ENCODE results near the gene LIPA. TPM values are rescaled to one million over a fixed set of nuclear protein-coding genes. Genes with fewer than 3 reads are reported as not detected.
"Not testable (repeated sequence)": the region's sequence is repeated elsewhere in the genome, so short reads cannot be mapped to it uniquely, and the experiment has no call there.

The LIPA gene
- total RNA-seq, 1 donor from 2014 or later: 70.2 TPM

DNA sequence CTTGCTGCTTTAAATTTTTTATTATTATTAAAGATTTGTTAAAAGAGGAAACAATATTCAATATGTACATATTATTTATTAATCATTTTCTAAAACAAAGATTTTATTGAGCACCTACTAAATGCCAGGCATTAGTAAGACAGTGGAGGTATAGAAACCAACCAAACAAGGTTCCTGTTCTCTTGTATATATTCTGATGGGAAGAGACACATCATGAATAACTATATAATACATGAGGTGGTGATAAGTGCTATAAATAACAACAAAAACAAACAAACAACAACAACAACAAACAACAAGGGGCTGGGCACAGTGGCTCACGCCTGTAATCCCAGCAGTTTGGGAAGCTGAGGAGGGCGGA is 630 bp upstream of the LIPA start:
- FAIRE-seq: no peak
- H2AFZ ChIP-seq (ENCODE audit: low read depth, low read length): no peak overlapping the region
- Mint-ChIP-seq H3K27me3 (ENCODE audit: low read depth, unreplicated experiment) (no peaks in the 10 kb centered on the region), H3K9me3 (ENCODE audit: unreplicated experiment) (peaks cover 5% of the 10 kb centered on the region), H3K27ac (ENCODE audit: unreplicated experiment) (no peak overlapping the region), H3K4me3 (ENCODE audit: unreplicated experiment) (peak overlapping the region; percentile 34), H3K4me1 (ENCODE audit: low read depth, unreplicated experiment) (peaks cover 4% of the 10 kb centered on the region), H3K36me3 (ENCODE audit: low read depth, unreplicated experiment) (no peaks in the 10 kb centered on the region)
- H4K20me1 ChIP-seq (ENCODE audit: insufficient read depth, low read length): no peaks in the 10 kb centered on the region
- TF ChIP-seq CTCF (IDR thresholded peaks at IDR 0.05; ENCODE audit: insufficient read depth, low read depth, low read length): no peak
- TF ChIP-seq EZH2 (IDR thresholded peaks at IDR 0.05; ENCODE audit: insufficient read depth, low read length): no peak
- H3K27ac ChIP-seq (ENCODE audit: low read depth, low read length): no peak overlapping the region
- H3K4me3 ChIP-seq (ENCODE audit: insufficient read depth, low read depth, low read length): peak overlapping the region; percentile 79
- peaks cover 5% of the 10 kb centered on the region for H3K27me3 ChIP-seq (ENCODE audit: insufficient read depth, low read length)
- H3K4me1 ChIP-seq (ENCODE audit: insufficient read depth, low read length): peaks cover 5% of the 10 kb centered on the region
- H3K9me3 ChIP-seq (ENCODE audit: insufficient read depth, low read depth, low read length): no peaks in the 10 kb centered on the region
- H3K9ac ChIP-seq (ENCODE audit: low read length): no peak overlapping the region
- H3K36me3 ChIP-seq (ENCODE audit: insufficient read depth, low read length): no peaks in the 10 kb centered on the region
- no peak for DNase-seq (ENCODE audit: low read depth)
- H3K79me2 ChIP-seq (ENCODE audit: insufficient read depth, low read length): no peaks in the 10 kb centered on the region
- H3K4me2 ChIP-seq (ENCODE audit: low read length): peak overlapping the region; percentile 81

- peaks cover 5% of the 10 kb centered on the region for H3K4me1 ChIP-seq (ENCODE audit: insufficient read depth, low read length)
- H3K36me3 ChIP-seq (ENCODE audit: insufficient read depth, low read length): no peaks in the 10 kb centered on the region
- H3K27me3 ChIP-seq (ENCODE audit: insufficient read depth, low read length): peaks cover 3% of the 10 kb centered on the region
- DNase-seq (ENCODE audit: low read depth) (no peak), FAIRE-seq (no peak)
- peak overlapping the region; percentile 81 for H3K4me2 ChIP-seq (ENCODE audit: low read length)
- no peaks in the 10 kb centered on the region for H4K20me1 ChIP-seq (ENCODE audit: insufficient read depth, low read length)
- no peaks in the 10 kb centered on the region for H3K79me2 ChIP-seq (ENCODE audit: insufficient read depth, low read length)
- TF ChIP-seq CTCF (IDR thresholded peaks at IDR 0.05; ENCODE audit: insufficient read depth, low read depth, low read length): no peak
- no peak for TF ChIP-seq EZH2 (IDR thresholded peaks at IDR 0.05; ENCODE audit: insufficient read depth, low read length)
- Mint-ChIP-seq H3K4me1 (ENCODE audit: low read depth, unreplicated experiment) (peaks cover 4% of the 10 kb centered on the region), H3K4me3 (ENCODE audit: unreplicated experiment) (peak overlapping the region; percentile 90), H3K36me3 (ENCODE audit: low read depth, unreplicated experiment) (no peaks in the 10 kb centered on the region), H3K27me3 (ENCODE audit: low read depth, unreplicated experiment) (no peaks in the 10 kb centered on the region), H3K27ac (ENCODE audit: unreplicated experiment) (peak overlapping the region; percentile 62), H3K9me3 (ENCODE audit: unreplicated experiment) (peaks cover 5% of the 10 kb centered on the region)
- H3K27ac ChIP-seq (ENCODE audit: low read depth, low read length): no peak overlapping the region
- H3K9ac ChIP-seq (ENCODE audit: low read length): peak overlapping the region; percentile 77
- no peaks in the 10 kb centered on the region for H3K9me3 ChIP-seq (ENCODE audit: insufficient read depth, low read depth, low read length)
- H3K4me3 ChIP-seq (ENCODE audit: insufficient read depth, low read depth, low read length): peak overlapping the region; percentile 79
- peak overlapping the region; percentile 94 for H2AFZ ChIP-seq (ENCODE audit: low read depth, low read length)
These were observed 638 bp downstream of the LIPA start for GRCh38 chr10:89250865-89251408.

DNA sequence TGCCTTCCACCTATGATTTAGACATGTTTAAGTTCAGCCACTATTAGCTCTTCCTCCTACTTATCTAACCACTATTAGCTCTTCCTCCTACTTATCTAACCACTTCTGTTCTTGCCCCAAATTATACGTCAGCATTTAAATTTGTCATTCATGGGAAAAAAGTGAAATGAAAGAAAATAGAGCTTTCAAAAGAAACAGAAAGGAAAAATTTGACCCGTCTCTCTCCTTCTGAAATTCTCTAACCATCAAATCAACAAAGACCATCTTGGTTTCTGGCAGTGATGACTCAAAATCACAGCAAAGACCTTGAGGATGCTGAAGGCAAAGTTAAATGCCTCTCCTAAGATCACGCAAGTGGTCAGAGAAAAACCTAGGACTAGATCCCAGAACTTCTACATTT is 2.6 kb downstream of the LIPA start:
- peaks cover 5% of the 10 kb centered on the region for H3K4me1 ChIP-seq (ENCODE audit: insufficient read depth, low read length)
- H3K4me3 ChIP-seq (ENCODE audit: insufficient read depth, low read depth, low read length): no peak overlapping the region
- no peak overlapping the region for H3K27ac ChIP-seq (ENCODE audit: low read depth, low read length)
- TF ChIP-seq EZH2 (IDR thresholded peaks at IDR 0.05; ENCODE audit: insufficient read depth, low read length) (no peak), CTCF (IDR thresholded peaks at IDR 0.05; ENCODE audit: insufficient read depth, low read depth, low read length) (no peak)
- Mint-ChIP-seq H3K9me3 (ENCODE audit: unreplicated experiment) (no peaks in the 10 kb centered on the region), H3K4me1 (ENCODE audit: low read depth, unreplicated experiment) (peaks cover 4% of the 10 kb centered on the region), H3K4me3 (ENCODE audit: unreplicated experiment) (no peak overlapping the region), H3K27ac (ENCODE audit: unreplicated experiment) (no peak overlapping the region), H3K36me3 (ENCODE audit: low read depth, unreplicated experiment) (no peaks in the 10 kb centered on the region), H3K27me3 (ENCODE audit: low read depth, unreplicated experiment) (no peaks in the 10 kb centered on the region)
- H3K27me3 ChIP-seq (ENCODE audit: insufficient read depth, low read length): no peaks in the 10 kb centered on the region
- H2AFZ ChIP-seq (ENCODE audit: low read depth, low read length): no peak overlapping the region
- no peaks in the 10 kb centered on the region for H3K79me2 ChIP-seq (ENCODE audit: insufficient read depth, low read length)
- no peaks in the 10 kb centered on the region for H3K36me3 ChIP-seq (ENCODE audit: insufficient read depth, low read length)
- no peak for FAIRE-seq
- no peak for DNase-seq (ENCODE audit: low read depth)
- H3K4me2 ChIP-seq (ENCODE audit: low read length): no peak overlapping the region
- H3K9ac ChIP-seq (ENCODE audit: low read length): no peak overlapping the region
- H4K20me1 ChIP-seq (ENCODE audit: insufficient read depth, low read length): no peaks in the 10 kb centered on the region
- no peaks in the 10 kb centered on the region for H3K9me3 ChIP-seq (ENCODE audit: insufficient read depth, low read depth, low read length)

DNA sequence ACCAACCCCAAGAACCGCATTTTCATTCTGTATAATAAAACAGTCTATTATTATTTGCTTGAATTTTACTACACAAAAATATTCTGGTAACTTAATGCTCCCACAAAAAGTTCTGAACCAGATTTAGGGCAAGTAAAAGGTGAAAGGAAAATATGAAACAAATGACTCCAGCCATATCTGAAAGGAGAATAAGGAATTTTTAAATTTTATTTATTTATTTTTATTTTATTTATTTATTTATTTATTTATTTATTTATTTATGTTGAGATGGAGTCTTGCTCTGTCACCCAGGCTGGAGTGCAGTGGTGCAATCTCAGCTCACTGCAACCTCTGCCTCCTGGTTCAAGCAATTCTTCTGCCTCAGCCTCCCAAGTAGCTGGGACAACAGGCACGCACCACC is 4.0 kb downstream of the LIPA start:
- not testable (repeated sequence) for H3K27ac ChIP-seq (ENCODE audit: low read depth, low read length); H3K36me3 ChIP-seq (ENCODE audit: insufficient read depth, low read length); H3K27me3 ChIP-seq (ENCODE audit: insufficient read depth, low read length); H3K4me1 ChIP-seq (ENCODE audit: insufficient read depth, low read length); H3K36me3 Mint-ChIP-seq (ENCODE audit: low read depth, unreplicated experiment); H3K27me3 Mint-ChIP-seq (ENCODE audit: low read depth, unreplicated experiment); H2AFZ ChIP-seq (ENCODE audit: low read depth, low read length); H3K9me3 Mint-ChIP-seq (ENCODE audit: unreplicated experiment); H3K9me3 ChIP-seq (ENCODE audit: insufficient read depth, low read depth, low read length); H3K4me3 Mint-ChIP-seq (ENCODE audit: unreplicated experiment); H3K27ac Mint-ChIP-seq (ENCODE audit: unreplicated experiment); FAIRE-seq; H3K4me3 ChIP-seq (ENCODE audit: insufficient read depth, low read depth, low read length); H3K4me1 Mint-ChIP-seq (ENCODE audit: low read depth, unreplicated experiment); H4K20me1 ChIP-seq (ENCODE audit: insufficient read depth, low read length); H3K4me2 ChIP-seq (ENCODE audit: low read length); H3K79me2 ChIP-seq (ENCODE audit: insufficient read depth, low read length); DNase-seq (ENCODE audit: low read depth); H3K9ac ChIP-seq (ENCODE audit: low read length)

All from astrocyte (in vitro differentiated cells and primary cell).